Neural cell (in vitro differentiated cells): ENCODE results near the gene ADH7. TPM values are rescaled to one million over a fixed set of nuclear protein-coding genes. Genes with fewer than 3 reads are reported as not detected.
"Not testable (repeated sequence)": the region's sequence is repeated elsewhere in the genome, so short reads cannot be mapped to it uniquely, and the experiment has no call there.

Source experiments
- H2AFZ ChIP-seq: fragments of 200-600, 300-800 bp; sonication (generic), shearing (Covaris generic); 2 replicates; pipeline ENCODE4 v1.6.0; 2014; ENCODE audit warnings: low read depth, mild to moderate bottlenecking, antibody characterized with exemption, low read length, moderate library complexity
- H3F3A ChIP-seq: fragments of 200-600 bp; shearing (Covaris generic); 2 replicates; pipeline ENCODE4 v1.6.1; 2016; ENCODE audit warnings: mild to moderate bottlenecking, moderate library complexity, mixed read lengths, antibody characterized with exemption, low read length; ENCODE audit not compliant: insufficient read depth, poor library complexity, severe bottlenecking
- H3K27ac ChIP-seq: fragments of 200-600, 300-800 bp; sonication (generic), shearing (Covaris generic); 2 replicates; pipeline ENCODE4 v1.5.1; 2014; ENCODE audit warnings: mild to moderate bottlenecking, low read length, moderate library complexity
- H3K27me3 ChIP-seq: fragments of 300-800, 200-600 bp; sonication (generic), shearing (Covaris generic); 2 replicates; pipeline ENCODE4 v1.6.0; 2014; ENCODE audit warnings: mild to moderate bottlenecking, low read depth, low read length, moderate library complexity; ENCODE audit not compliant: insufficient read depth
- H3K36me3 ChIP-seq: fragments of 300-800, 200-600 bp; sonication (generic), shearing (Covaris generic); 2 replicates; pipeline ENCODE4 v1.5.1; 2014; ENCODE audit warnings: mild to moderate bottlenecking, antibody characterized with exemption, low read length, moderate library complexity; ENCODE audit not compliant: insufficient read depth
- H3K4me2 ChIP-seq: fragments of 300-800, 200-600 bp; sonication (generic), shearing (Covaris generic); 2 replicates; pipeline ENCODE4 v1.6.0; 2014; ENCODE audit warnings: mild to moderate bottlenecking, low read length
- H3K4me3 ChIP-seq: fragments of 300-800, 200-600 bp; sonication (generic), shearing (Covaris generic); 2 replicates; pipeline ENCODE4 v1.5.1; 2014; ENCODE audit warnings: mild to moderate bottlenecking, low read length, moderate library complexity
- H3K79me2 ChIP-seq: fragments of 200-600 bp; shearing (Covaris generic); replicated peaks from 2 replicates; pipeline ENCODE4 v1.6.0; 2014; ENCODE audit warnings: mild to moderate bottlenecking, low read length, moderate library complexity; ENCODE audit not compliant: insufficient read depth
- H3K9ac ChIP-seq: fragments of 300-800, 200-600 bp; sonication (generic), shearing (Covaris generic); 2 replicates; pipeline ENCODE4 v1.6.1; 2016; ENCODE audit warnings: mild to moderate bottlenecking, low read length, mixed read lengths
- H3K9me2 ChIP-seq: fragments of 200-600 bp; shearing (Covaris generic); 2 replicates; pipeline ENCODE4 v1.6.1; 2016; ENCODE audit warnings: mild to moderate bottlenecking, low read length, mixed read lengths; ENCODE audit not compliant: insufficient read depth
- H3K9me3 ChIP-seq: fragments of 200-600, 300-800 bp; sonication (generic), shearing (Covaris generic); 2 replicates; pipeline ENCODE4 v1.6.1; 2016; ENCODE audit warnings: mild to moderate bottlenecking, mixed run types, low read length, moderate library complexity, mixed read lengths
- H4K20me1 ChIP-seq: fragments of 200-600 bp; shearing (Covaris generic); 2 replicates; pipeline ENCODE4 v1.6.1; 2016; ENCODE audit warnings: mild to moderate bottlenecking, mixed run types; ENCODE audit not compliant: insufficient read depth
- CTCF ChIP-seq: fragments of 450-650 bp; IDR thresholded peaks from 2 replicates; pipeline ENCODE4 v1.5.1; 2014; ENCODE audit warnings: antibody characterized with exemption, mild to moderate bottlenecking, moderate library complexity; ENCODE audit not compliant: poor library complexity, severe bottlenecking
- EP300 ChIP-seq: fragments of 450-650 bp; conservative IDR thresholded peaks from 2 replicates; pipeline ENCODE4 v1.6.1; 2014; ENCODE audit warnings: antibody characterized with exemption, mild to moderate bottlenecking, moderate library complexity; ENCODE audit not compliant: poor library complexity, severe bottlenecking
- EZH2 ChIP-seq: fragments of 200-600, 300-800 bp; shearing (Covaris generic), sonication (generic); IDR thresholded peaks from 2 replicates; pipeline ENCODE4 v1.6.1; 2014; ENCODE audit warnings: antibody characterized with exemption, low read length, borderline replicate concordance, mild to moderate bottlenecking; ENCODE audit not compliant: insufficient read depth, poor library complexity, severe bottlenecking
- MXI1 ChIP-seq: fragments of 450-650 bp; conservative IDR thresholded peaks from 2 replicates; pipeline ENCODE4 v1.6.1; 2014; ENCODE audit warnings: antibody characterized with exemption, mild to moderate bottlenecking; ENCODE audit not compliant: poor library complexity, severe bottlenecking
- POLR2AphosphoS5 ChIP-seq: IDR thresholded peaks from 2 replicates; pipeline ENCODE4 v1.6.1; 2012
- RAD21 ChIP-seq: fragments of 450-650 bp; conservative IDR thresholded peaks from 2 replicates; pipeline ENCODE4 v1.6.1; 2014; ENCODE audit warnings: antibody characterized with exemption, mild to moderate bottlenecking, moderate library complexity
- REST ChIP-seq: IDR thresholded peaks from 2 replicates; pipeline ENCODE4 v1.6.1; 2012; ENCODE audit warnings: borderline replicate concordance
- SMC3 ChIP-seq: fragments of 450-650 bp; conservative IDR thresholded peaks from 2 replicates; pipeline ENCODE4 v1.6.1; 2014; ENCODE audit warnings: antibody characterized with exemption, mild to moderate bottlenecking, moderate library complexity; ENCODE audit not compliant: poor library complexity
- TAF1 ChIP-seq: IDR thresholded peaks from 2 replicates; pipeline ENCODE4 v1.6.1; 2012; ENCODE audit warnings: low read depth
- polyA plus RNA-seq: library from polyadenylated mRNA; depleted of rRNA; stranded (reverse); fragments of >200 nt; gene quantifications from 2 replicates; pipeline ENCODE4 v1.2.3, GENCODE V29; 2014

The ADH7 gene
- polyA plus RNA-seq, 1 donor from 2014 or later, result not detected

GRCh38 chr4:99430106-99430505, 5.0 kb downstream of the ADH7 start:
- no peak overlapping the region for H3K27ac ChIP-seq
- no peak overlapping the region for H3K9ac ChIP-seq
- no peak for TF ChIP-seq EZH2
- no peak for TF ChIP-seq EP300
- TF ChIP-seq CTCF, result no peak
- no peak for TF ChIP-seq POLR2AphosphoS5
- TF ChIP-seq REST, result no peak
- TF ChIP-seq TAF1, result no peak
- no peak for TF ChIP-seq SMC3
- TF ChIP-seq MXI1, result no peak
- TF ChIP-seq RAD21, result no peak
- no peak overlapping the region for H3K4me3 ChIP-seq
- no peak overlapping the region for H2AFZ ChIP-seq
- H3K36me3 ChIP-seq, result no peaks in the 10 kb centered on the region
- no peaks in the 10 kb centered on the region for H3K27me3 ChIP-seq
- no peaks in the 10 kb centered on the region for H3K79me2 ChIP-seq
- H3F3A ChIP-seq, result no peaks in the 10 kb centered on the region
- H4K20me1 ChIP-seq, result no peaks in the 10 kb centered on the region
- no peaks in the 10 kb centered on the region for H3K9me2 ChIP-seq
- H3K4me2 ChIP-seq, result no peak overlapping the region
- H3K9me3 ChIP-seq, result no peaks in the 10 kb centered on the region

- H4K20me1 ChIP-seq, result no peaks in the 10 kb centered on the region
- no peak overlapping the region for H3K4me2 ChIP-seq
- no peak overlapping the region for H3K27ac ChIP-seq
- H3K36me3 ChIP-seq, result no peaks in the 10 kb centered on the region
- no peaks in the 10 kb centered on the region for H3K9me3 ChIP-seq
- no peaks in the 10 kb centered on the region for H3K27me3 ChIP-seq
- TF ChIP-seq SMC3 (no peak), EP300 (no peak), POLR2AphosphoS5 (no peak), REST (no peak), TAF1 (no peak), CTCF (no peak), MXI1 (no peak), RAD21 (no peak), EZH2 (no peak)
- no peak overlapping the region for H3K9ac ChIP-seq
- H3F3A ChIP-seq, result no peaks in the 10 kb centered on the region
- no peak overlapping the region for H3K4me3 ChIP-seq
- no peaks in the 10 kb centered on the region for H3K9me2 ChIP-seq
- no peak overlapping the region for H2AFZ ChIP-seq
- H3K79me2 ChIP-seq, result no peaks in the 10 kb centered on the region
These were observed 18.0 kb downstream of the ADH7 start for GRCh38 chr4:99417125-99417524.

- not testable (repeated sequence) for H3K36me3 ChIP-seq, H3K27ac ChIP-seq, H2AFZ ChIP-seq, H3F3A ChIP-seq, H3K4me3 ChIP-seq, H3K27me3 ChIP-seq, H4K20me1 ChIP-seq, H3K4me2 ChIP-seq, H3K9ac ChIP-seq, H3K9me3 ChIP-seq, H3K9me2 ChIP-seq, H3K79me2 ChIP-seq
These were observed 19.4 kb downstream of the ADH7 start for GRCh38 chr4:99415762-99416161.
